ENCODE measurements around the gene OR2K2.

DNA sequence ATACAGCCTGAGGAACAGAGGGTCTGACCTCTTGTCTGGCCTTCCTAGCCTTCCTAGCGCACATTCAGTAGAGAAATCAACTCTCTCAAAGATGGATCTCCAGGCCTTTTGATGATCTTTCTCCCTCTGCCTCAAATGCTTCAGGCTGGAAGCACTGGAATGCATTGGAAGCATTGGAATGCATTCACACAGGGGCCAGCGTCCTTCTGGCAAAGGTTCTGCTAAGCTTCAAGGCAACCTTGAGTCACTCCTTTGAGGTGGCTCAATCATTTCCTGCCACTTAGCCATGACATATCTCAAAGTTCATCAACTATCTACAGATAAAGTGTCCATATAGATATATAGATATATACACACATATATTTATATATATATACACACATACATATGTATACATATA lies 42.9 kb downstream of the OR2K2 start:
- no peak for TF ChIP-seq CTCF (IDR thresholded peaks at IDR 0.05)
- no peak for TF ChIP-seq POLR2AphosphoS5 (IDR thresholded peaks at IDR 0.05)
- TF ChIP-seq POLR2A (IDR thresholded peaks at IDR 0.05) = no peak

All from suprapubic skin (tissue), 4 donors.